Measurements from ENCODE around the gene RTF1. TPM values are rescaled to one million over a fixed set of nuclear protein-coding genes. Genes with fewer than 3 reads are reported as not detected.

Gene RTF1
- polyA plus RNA-seq, 3 donors = 11.2 to 19.1 (median 15.0) TPM

DNA sequence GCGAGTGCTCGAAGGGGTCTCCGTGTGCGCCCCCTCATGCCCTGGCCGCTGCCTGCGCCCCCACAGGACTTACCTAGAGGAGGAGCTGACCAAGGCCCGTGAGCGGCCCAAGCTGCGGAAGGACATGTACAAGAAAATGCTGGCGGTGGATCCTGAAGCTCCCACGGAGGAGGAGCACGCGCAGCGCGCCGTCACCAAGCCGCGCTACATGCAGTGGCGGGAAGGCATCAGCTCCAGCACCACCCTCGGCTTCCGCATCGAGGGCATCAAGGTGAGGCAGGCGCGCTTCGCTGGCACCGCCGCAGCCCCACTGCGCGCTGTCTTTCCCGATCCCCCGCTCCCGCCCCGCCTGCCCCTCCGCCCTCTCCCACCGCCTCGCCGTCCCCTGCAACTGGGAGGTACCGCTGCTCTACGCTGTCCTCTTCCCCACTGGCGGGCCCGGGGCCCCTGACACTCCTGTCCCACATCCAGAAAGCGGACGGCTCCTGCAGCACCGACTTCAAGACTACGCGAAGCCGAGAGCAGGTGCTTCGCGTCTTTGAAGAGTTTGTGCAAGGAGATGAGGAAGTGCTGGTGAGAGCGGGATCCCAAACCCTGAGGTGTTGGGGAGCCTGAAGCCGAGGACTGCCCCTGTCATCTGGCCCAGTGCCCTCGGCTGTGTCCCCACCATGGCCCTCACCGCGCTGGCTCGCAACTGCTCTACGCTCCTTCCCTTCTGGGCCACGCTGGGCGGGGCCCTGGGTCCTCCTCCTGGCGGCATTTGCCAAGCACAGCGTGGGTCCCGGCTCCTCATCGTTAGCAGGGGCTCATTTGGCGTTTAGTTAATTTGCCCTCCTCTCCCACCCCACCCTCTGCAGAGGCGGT lies 85.3 kb downstream of the RTF1 start:
- 2% methylated on average over 51 of the region's 64 CpGs for WGBS (ENCODE audit: insufficient coverage)
- Histone ChIP-seq H3K9me3 (replicated peaks in 1 of 2; ENCODE audit: control insufficient read depth in 1 of 2, insufficient read depth in 1 of 2, low read length in 2 of 2) (peaks cover 0 to 4% of the 10 kb centered on the region in 2 donors), H3K79me2 (ENCODE audit: insufficient read depth, low read length) (no peaks in the 10 kb centered on the region), H3K4me1 (ENCODE audit: control insufficient read depth in 1 of 2, insufficient read depth in 2 of 2, low read length in 2 of 2) (peaks cover 24 to 29% of the 10 kb centered on the region in 2 donors), H3K4me2 (replicated peaks; ENCODE audit: extremely low read depth, low read length, poor library complexity, severe bottlenecking) (peak overlapping the region; percentile 77), H2AFZ (ENCODE audit: insufficient read depth, low read depth, low read length, poor library complexity, severe bottlenecking) (peak overlapping the region; percentile 62), H4K20me1 (ENCODE audit: insufficient read depth, low read length) (no peaks in the 10 kb centered on the region), H3K36me3 (replicated peaks in 1 of 2; ENCODE audit: control insufficient read depth in 1 of 2, insufficient read depth in 2 of 2, low read length in 2 of 2) (no peaks in the 10 kb centered on the region), H3K27me3 (ENCODE audit: control insufficient read depth in 2 of 2, insufficient read depth in 2 of 2, low read length in 2 of 2) (peaks cover 29 to 73% of the 10 kb centered on the region in 2 donors), H3K4me3 (replicated peaks in 1 of 3; ENCODE audit: low read depth in 2 of 3, low read length in 3 of 3) (peak overlapping the region; percentile 11 to 70 (median 27)), H3K9ac (ENCODE audit: insufficient read depth, low read length, poor library complexity, severe bottlenecking) (peak overlapping the region; percentile 33), H3K27ac (ENCODE audit: low read depth in 1 of 2, low read length in 2 of 2) (no peak overlapping the region)
- Mint-ChIP-seq H3K27ac (no peak overlapping the region), H3K4me1 (peaks cover 28% of the 10 kb centered on the region), H3K36me3 (peaks cover 4 to 10% of the 10 kb centered on the region in 2 donors), H3K4me3 (peak overlapping the region; percentile 72 to 88), H3K27me3 (ENCODE audit: low read depth in 3 of 3) (peaks cover 63 to 76% (median 73%) of the 10 kb centered on the region in 3 donors), H3K9me3 (peaks cover 0 to 24% (median 4%) of the 10 kb centered on the region in 7 donors)
- intact Hi-C loops (cut with micrococcal nuclease) = no loop called here
- TF ChIP-seq, protein P1, sequence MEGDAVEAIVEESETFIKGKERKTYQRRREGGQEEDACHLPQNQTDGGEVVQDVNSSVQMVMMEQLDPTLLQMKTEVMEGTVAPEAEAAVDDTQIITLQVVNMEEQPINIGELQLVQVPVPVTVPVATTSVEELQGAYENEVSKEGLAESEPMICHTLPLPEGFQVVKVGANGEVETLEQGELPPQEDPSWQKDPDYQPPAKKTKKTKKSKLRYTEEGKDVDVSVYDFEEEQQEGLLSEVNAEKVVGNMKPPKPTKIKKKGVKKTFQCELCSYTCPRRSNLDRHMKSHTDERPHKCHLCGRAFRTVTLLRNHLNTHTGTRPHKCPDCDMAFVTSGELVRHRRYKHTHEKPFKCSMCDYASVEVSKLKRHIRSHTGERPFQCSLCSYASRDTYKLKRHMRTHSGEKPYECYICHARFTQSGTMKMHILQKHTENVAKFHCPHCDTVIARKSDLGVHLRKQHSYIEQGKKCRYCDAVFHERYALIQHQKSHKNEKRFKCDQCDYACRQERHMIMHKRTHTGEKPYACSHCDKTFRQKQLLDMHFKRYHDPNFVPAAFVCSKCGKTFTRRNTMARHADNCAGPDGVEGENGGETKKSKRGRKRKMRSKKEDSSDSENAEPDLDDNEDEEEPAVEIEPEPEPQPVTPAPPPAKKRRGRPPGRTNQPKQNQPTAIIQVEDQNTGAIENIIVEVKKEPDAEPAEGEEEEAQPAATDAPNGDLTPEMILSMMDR (IDR thresholded peaks at IDR 0.05) = no peak
- peak in 1 of 3 donors; percentile 27 for DNase-seq

DNA sequence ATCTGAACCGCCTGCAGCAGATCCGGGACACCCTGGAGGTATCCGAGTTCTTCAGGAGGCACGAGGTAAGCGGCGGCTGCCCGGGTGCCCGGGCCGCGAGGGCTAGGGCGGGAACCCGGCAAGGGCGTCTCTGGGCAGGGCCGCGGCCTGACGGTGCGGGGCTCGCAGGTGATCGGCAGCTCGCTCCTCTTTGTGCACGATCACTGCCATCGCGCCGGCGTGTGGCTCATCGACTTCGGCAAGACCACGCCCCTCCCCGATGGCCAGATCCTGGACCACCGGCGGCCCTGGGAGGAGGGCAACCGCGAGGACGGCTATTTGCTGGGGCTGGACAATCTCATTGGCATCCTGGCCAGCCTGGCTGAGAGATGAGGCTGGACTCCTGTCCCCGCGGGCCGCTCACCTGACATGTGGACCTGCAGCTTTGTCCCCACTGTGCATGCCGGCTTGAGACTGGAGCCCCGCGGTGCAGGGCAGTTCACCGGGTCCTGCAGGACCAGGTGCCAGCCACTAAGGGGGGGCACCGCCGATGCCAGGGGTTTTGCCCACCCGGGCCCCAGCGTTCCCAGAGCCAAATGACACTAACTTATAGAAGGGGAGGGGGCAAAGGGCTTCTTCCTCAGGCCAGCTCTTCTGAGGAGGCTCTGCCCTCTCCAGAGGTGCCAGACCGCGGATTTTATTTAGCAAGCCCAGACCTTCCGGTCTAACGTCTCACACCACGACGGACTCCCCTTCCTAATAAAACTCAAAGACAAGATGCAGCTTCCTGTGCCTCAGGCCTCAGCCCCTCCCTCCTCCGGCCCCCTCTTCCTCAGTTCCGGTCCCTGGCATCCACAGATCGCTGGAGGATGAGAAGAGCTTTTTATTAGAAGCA lies 86.1 kb downstream of the RTF1 start:
- Mint-ChIP-seq H3K36me3 (peaks cover 4 to 8% of the 10 kb centered on the region in 2 donors), H3K27ac (peak overlapping the region in 2 of 7 donors; percentile 27 to 46), H3K4me1 (peaks cover 28% of the 10 kb centered on the region), H3K9me3 (peaks cover 0 to 26% (median 4%) of the 10 kb centered on the region in 7 donors), H3K27me3 (ENCODE audit: low read depth in 3 of 3) (peaks cover 54 to 70% (median 64%) of the 10 kb centered on the region in 3 donors), H3K4me3 (peak overlapping the region; percentile 72 to 88)
- DNase-seq = no peak
- peak overlapping the region; percentile 11 to 70 (median 27) for H3K4me3 ChIP-seq (replicated peaks in 1 of 3; ENCODE audit: low read depth in 2 of 3, low read length in 3 of 3)
- intact Hi-C loops (cut with micrococcal nuclease) = no loop called here
- H3K79me2 ChIP-seq (ENCODE audit: insufficient read depth, low read length) = no peaks in the 10 kb centered on the region
- H3K4me1 ChIP-seq (ENCODE audit: control insufficient read depth in 1 of 2, insufficient read depth in 2 of 2, low read length in 2 of 2) = peaks cover 24 to 29% of the 10 kb centered on the region in 2 donors
- H3K27me3 ChIP-seq (ENCODE audit: control insufficient read depth in 2 of 2, insufficient read depth in 2 of 2, low read length in 2 of 2) = peaks cover 29 to 64% of the 10 kb centered on the region in 2 donors
- H2AFZ ChIP-seq (ENCODE audit: insufficient read depth, low read depth, low read length, poor library complexity, severe bottlenecking) = peak overlapping the region; percentile 62
- H3K36me3 ChIP-seq (replicated peaks in 1 of 2; ENCODE audit: control insufficient read depth in 1 of 2, insufficient read depth in 2 of 2, low read length in 2 of 2) = no peaks in the 10 kb centered on the region
- peaks cover 0 to 4% of the 10 kb centered on the region in 2 donors for H3K9me3 ChIP-seq (replicated peaks in 1 of 2; ENCODE audit: control insufficient read depth in 1 of 2, insufficient read depth in 1 of 2, low read length in 2 of 2)
- TF ChIP-seq, protein P1 (IDR thresholded peaks at IDR 0.05) = no peak
- no peaks in the 10 kb centered on the region for H4K20me1 ChIP-seq (ENCODE audit: insufficient read depth, low read length)
- WGBS (ENCODE audit: insufficient coverage) = 1% methylated on average over 47 of the region's 54 CpGs
- H3K27ac ChIP-seq (ENCODE audit: low read depth in 1 of 2, low read length in 2 of 2) = no peak overlapping the region
- peak overlapping the region; percentile 33 for H3K9ac ChIP-seq (ENCODE audit: insufficient read depth, low read length, poor library complexity, severe bottlenecking)
- H3K4me2 ChIP-seq (replicated peaks; ENCODE audit: extremely low read depth, low read length, poor library complexity, severe bottlenecking) = peak overlapping the region; percentile 77

Measured in CD14-positive monocyte (primary cell).